ENCODE measurements around the gene ACSM2B.
"Not testable (repeated sequence)": the region's sequence is repeated elsewhere in the genome, so short reads cannot be mapped to it uniquely, and the experiment has no call there.

ACSM2B gene

GRCh38 chr16:20613481-20614185 is 37.5 kb upstream of the ACSM2B start:
- Histone ChIP-seq H3K9ac (no peak overlapping the region), H3K27ac (no peak overlapping the region), H3K4me2 (no peak overlapping the region), H3K27me3 (no peaks in the 10 kb centered on the region), H4K20me1 (no peaks in the 10 kb centered on the region), H3K36me3 (no peaks in the 10 kb centered on the region), H3K4me1 (no peaks in the 10 kb centered on the region), H3K9me3 (no peaks in the 10 kb centered on the region), H3K4me3 (no peak overlapping the region)
- no peak for TF ChIP-seq Cebpa-rat (IDR thresholded peaks at IDR 0.05)

GRCh38 chr16:20612551-20613480 is 36.6 kb upstream of the ACSM2B start:
- TF ChIP-seq Cebpa-rat (IDR thresholded peaks at IDR 0.05), result no peak
- H3K9ac ChIP-seq, result no peak overlapping the region
- H3K4me3 ChIP-seq, result no peak overlapping the region
- H3K27ac ChIP-seq, result no peak overlapping the region
- H3K4me2 ChIP-seq, result no peak overlapping the region
- no peaks in the 10 kb centered on the region for H3K9me3 ChIP-seq
- H4K20me1 ChIP-seq, result no peaks in the 10 kb centered on the region
- H3K4me1 ChIP-seq, result no peaks in the 10 kb centered on the region
- H3K36me3 ChIP-seq, result no peaks in the 10 kb centered on the region
- no peaks in the 10 kb centered on the region for H3K27me3 ChIP-seq

- Histone ChIP-seq H3K9ac (no peak overlapping the region), H3K4me2 (no peak overlapping the region), H4K20me1 (no peaks in the 10 kb centered on the region), H3K9me3 (no peaks in the 10 kb centered on the region), H3K27me3 (no peaks in the 10 kb centered on the region), H3K36me3 (no peaks in the 10 kb centered on the region), H3K27ac (no peak overlapping the region), H3K4me1 (no peaks in the 10 kb centered on the region), H3K4me3 (no peak overlapping the region)
- no peak for TF ChIP-seq Cebpa-rat (IDR thresholded peaks at IDR 0.05)
Measured at GRCh38 chr16:20611975-20612481, 35.9 kb upstream of the ACSM2B start.

GRCh38 chr16:20611350-20611902 is 35.3 kb upstream of the ACSM2B start:
- no peaks in the 10 kb centered on the region for H3K9me3 ChIP-seq
- H3K9ac ChIP-seq, result no peak overlapping the region
- no peaks in the 10 kb centered on the region for H3K27me3 ChIP-seq
- no peaks in the 10 kb centered on the region for H3K4me1 ChIP-seq
- no peak overlapping the region for H3K4me3 ChIP-seq
- no peak overlapping the region for H3K27ac ChIP-seq
- H3K36me3 ChIP-seq, result no peaks in the 10 kb centered on the region
- no peak overlapping the region for H3K4me2 ChIP-seq
- no peak for TF ChIP-seq Cebpa-rat (IDR thresholded peaks at IDR 0.05)
- no peaks in the 10 kb centered on the region for H4K20me1 ChIP-seq

- Histone ChIP-seq H3K27me3 (no peaks in the 10 kb centered on the region), H3K27ac (no peak overlapping the region), H3K9me3 (no peaks in the 10 kb centered on the region), H3K4me3 (no peak overlapping the region), H4K20me1 (no peaks in the 10 kb centered on the region), H3K4me2 (no peak overlapping the region), H3K36me3 (no peaks in the 10 kb centered on the region), H3K9ac (no peak overlapping the region), H3K4me1 (no peaks in the 10 kb centered on the region)
- TF ChIP-seq Cebpa-rat (IDR thresholded peaks at IDR 0.05), result no peak
Measured at GRCh38 chr16:20610892-20611349, 34.8 kb upstream of the ACSM2B start.

GRCh38 chr16:20610211-20610891 is 34.2 kb upstream of the ACSM2B start:
- H3K9ac ChIP-seq, result no peak overlapping the region
- TF ChIP-seq Cebpa-rat (IDR thresholded peaks at IDR 0.05), result no peak

GRCh38 chr16:20602205-20602604 is 26.0 kb upstream of the ACSM2B start:
- not testable (repeated sequence) for H3K36me3 ChIP-seq, H3K27ac ChIP-seq, H3K4me1 ChIP-seq, H3K4me2 ChIP-seq, H4K20me1 ChIP-seq, H3K9ac ChIP-seq, H3K27me3 ChIP-seq, H3K9me3 ChIP-seq, H3K4me3 ChIP-seq

More at GRCh38 chr16:20610211-20610891, 34.2 kb upstream of the ACSM2B start:
- Histone ChIP-seq H4K20me1 (no peaks in the 10 kb centered on the region), H3K9me3 (no peaks in the 10 kb centered on the region), H3K4me2 (no peak overlapping the region), H3K27me3 (no peaks in the 10 kb centered on the region), H3K4me3 (no peak overlapping the region), H3K27ac (no peak overlapping the region), H3K36me3 (no peaks in the 10 kb centered on the region), H3K4me1 (no peaks in the 10 kb centered on the region)

GRCh38 chr16:20599475-20599874 is 23.3 kb upstream of the ACSM2B start:
- H3K4me1 ChIP-seq, H3K27ac ChIP-seq, H3K27me3 ChIP-seq, H3K4me2 ChIP-seq, H4K20me1 ChIP-seq, H3K4me3 ChIP-seq, H3K36me3 ChIP-seq, H3K9me3 ChIP-seq, H3K9ac ChIP-seq: not testable (repeated sequence)

- Histone ChIP-seq H4K20me1 (no peaks in the 10 kb centered on the region), H3K36me3 (no peaks in the 10 kb centered on the region), H3K27ac (no peak overlapping the region), H3K4me3 (no peak overlapping the region), H3K4me2 (no peak overlapping the region), H3K9ac (no peak overlapping the region), H3K9me3 (no peaks in the 10 kb centered on the region), H3K27me3 (no peaks in the 10 kb centered on the region), H3K4me1 (no peaks in the 10 kb centered on the region)
- TF ChIP-seq Cebpa-rat (IDR thresholded peaks at IDR 0.05), result no peak
Measured at GRCh38 chr16:20598832-20599469, 22.8 kb upstream of the ACSM2B start.

- H3K9ac ChIP-seq, H3K27me3 ChIP-seq, H3K4me1 ChIP-seq, H3K4me3 ChIP-seq, H3K4me2 ChIP-seq, H3K9me3 ChIP-seq, H3K27ac ChIP-seq, H4K20me1 ChIP-seq, H3K36me3 ChIP-seq: not testable (repeated sequence)
Measured at GRCh38 chr16:20595694-20596093, 19.5 kb upstream of the ACSM2B start.

GRCh38 chr16:20595068-20595467 is 18.9 kb upstream of the ACSM2B start:
- H3K9ac ChIP-seq, H3K9me3 ChIP-seq, H3K4me1 ChIP-seq, H4K20me1 ChIP-seq, H3K27ac ChIP-seq, H3K27me3 ChIP-seq, H3K4me3 ChIP-seq, H3K4me2 ChIP-seq, H3K36me3 ChIP-seq: not testable (repeated sequence)

GRCh38 chr16:20592780-20593179 is 16.6 kb upstream of the ACSM2B start:
- not testable (repeated sequence) for H4K20me1 ChIP-seq, H3K27me3 ChIP-seq, H3K4me3 ChIP-seq, H3K9ac ChIP-seq, H3K27ac ChIP-seq, H3K4me1 ChIP-seq, H3K4me2 ChIP-seq, H3K36me3 ChIP-seq, H3K9me3 ChIP-seq

GRCh38 chr16:20589486-20589885 is 13.3 kb upstream of the ACSM2B start:
- H3K4me3 ChIP-seq, result not testable (repeated sequence)

More at GRCh38 chr16:20589486-20589885, 13.3 kb upstream of the ACSM2B start:
- H3K4me2 ChIP-seq, H3K27ac ChIP-seq, H3K9ac ChIP-seq, H3K27me3 ChIP-seq, H3K36me3 ChIP-seq, H3K4me1 ChIP-seq, H3K9me3 ChIP-seq, H4K20me1 ChIP-seq: not testable (repeated sequence)
